Smooth muscle cell (in vitro differentiated cells): ENCODE data around the gene SRSF3. TPM values are rescaled to one million over a fixed set of nuclear protein-coding genes. Genes with fewer than 3 reads are reported as not detected.

Source experiments
- DNase-seq: peaks from one replicate; lab custom pipeline; 2025; ENCODE audit not compliant: unreplicated experiment; lab: John Stamatoyannopoulos, UW
- H2AFZ ChIP-seq: fragments of 200-600 bp; sonication (generic); 2 replicates; pipeline ENCODE4 v1.6.0; 2016; ENCODE audit warnings: antibody characterized with exemption, low read depth, mild to moderate bottlenecking
- H3F3A ChIP-seq: fragments of 200-600 bp; sonication (generic); 2 replicates; pipeline ENCODE4 v1.6.0; 2017; ENCODE audit warnings: antibody characterized with exemption, low read depth
- H3K27ac ChIP-seq: fragments of 200-600 bp; sonication (generic); 2 replicates; pipeline ENCODE4 v1.5.1; 2016; ENCODE audit warnings: low read depth, mild to moderate bottlenecking
- H3K27me3 ChIP-seq: fragments of 200-600 bp; sonication (generic); 2 replicates; pipeline ENCODE4 v1.6.1; 2016; ENCODE audit warnings: low read depth, mild to moderate bottlenecking
- H3K36me3 ChIP-seq: fragments of 200-600 bp; sonication (generic); 2 replicates; pipeline ENCODE4 v1.5.1; 2016; ENCODE audit warnings: low read depth
- H3K4me1 ChIP-seq: fragments of 200-600 bp; sonication (generic); 2 replicates; pipeline ENCODE4 v1.5.1; 2016; ENCODE audit warnings: low read depth
- H3K4me2 ChIP-seq: fragments of 200-600 bp; sonication (generic); 2 replicates; pipeline ENCODE4 v1.6.0; 2016; ENCODE audit warnings: mild to moderate bottlenecking
- H3K4me3 ChIP-seq: fragments of 200-600 bp; sonication (generic); 2 replicates; pipeline ENCODE4 v1.5.1; 2016; ENCODE audit warnings: mild to moderate bottlenecking
- H3K79me2 ChIP-seq: fragments of 200-600 bp; sonication (generic); 2 replicates; pipeline ENCODE4 v1.6.0; 2016; ENCODE audit warnings: low read depth, mild to moderate bottlenecking
- H3K9ac ChIP-seq: fragments of 200-600 bp; sonication (generic); 2 replicates; pipeline ENCODE4 v1.6.0; 2016; ENCODE audit warnings: low read depth
- H3K9me3 ChIP-seq: fragments of 200-600 bp; sonication (generic); replicated peaks from 2 replicates; pipeline ENCODE4 v1.5.1; 2016; ENCODE audit warnings: low read depth
- H4K20me1 ChIP-seq: fragments of 200-600 bp; sonication (generic); 2 replicates; pipeline ENCODE4 v1.6.0; 2016; ENCODE audit warnings: low read depth
- CTCF ChIP-seq: fragments of 200-600 bp; sonication (generic); IDR thresholded peaks from 2 replicates; pipeline ENCODE4 v1.5.1; 2017; ENCODE audit warnings: borderline replicate concordance, mild to moderate bottlenecking, antibody characterized with exemption; ENCODE audit not compliant: insufficient read depth, poor library complexity, severe bottlenecking
- WGBS: methylation state at CpG from one replicate; pipeline ENCODE4 v1.1.7; 2016; ENCODE audit warnings: low lambda C conversion rate; 5-methylcytosine and 5-hydroxymethylcytosine counted together
- polyA plus RNA-seq: library from polyadenylated mRNA; unstranded; fragments of >200 nt; fragmentation: Nextera tagmentation; extraction: Ambion mirVana; gene quantifications from 2 replicates; pipeline ENCODE4 v1.2.1, GENCODE V29; 2016
- total RNA-seq: library from RNA; depleted of rRNA; stranded (reverse); fragments of >200 nt; gene quantifications from 2 replicates; pipeline ENCODE4 v1.2.3, GENCODE V29; 2014

Gene SRSF3
- total and polyA plus RNA-seq, 2 experiments from 2014 or later: 158 to 179 TPM

- Histone ChIP-seq H3F3A (no peaks in the 10 kb centered on the region), H4K20me1 (no peaks in the 10 kb centered on the region), H3K79me2 (no peaks in the 10 kb centered on the region), H3K4me1 (peaks cover 7% of the 10 kb centered on the region), H3K36me3 (no peaks in the 10 kb centered on the region), H2AFZ (no peak overlapping the region), H3K9me3 (no peaks in the 10 kb centered on the region), H3K9ac (no peak overlapping the region), H3K27me3 (no peaks in the 10 kb centered on the region), H3K27ac (no peak overlapping the region), H3K4me2 (no peak overlapping the region), H3K4me3 (no peak overlapping the region)
- 90% methylated on average over 7 of the region's 7 CpGs for WGBS
- TF ChIP-seq CTCF: no peak
- DNase-seq: no peak
These were observed 35.0 kb upstream of the SRSF3 start for GRCh38 chr6:36559011-36559793.

- Histone ChIP-seq H3K4me3 (no peak overlapping the region), H3F3A (no peaks in the 10 kb centered on the region), H3K36me3 (no peaks in the 10 kb centered on the region), H3K27ac (no peak overlapping the region), H3K27me3 (no peaks in the 10 kb centered on the region), H3K79me2 (no peaks in the 10 kb centered on the region), H3K9me3 (no peaks in the 10 kb centered on the region), H3K9ac (no peak overlapping the region), H2AFZ (no peak overlapping the region), H3K4me1 (peaks cover 7% of the 10 kb centered on the region), H3K4me2 (no peak overlapping the region), H4K20me1 (no peaks in the 10 kb centered on the region)
- no peak for TF ChIP-seq CTCF
- WGBS: 97% methylated on average over 4 of the region's 4 CpGs
- no peak for DNase-seq
These were observed 33.3 kb upstream of the SRSF3 start for GRCh38 chr6:36560822-36561221.

- no peaks in the 10 kb centered on the region for H4K20me1 ChIP-seq
- no peaks in the 10 kb centered on the region for H3F3A ChIP-seq
- H3K27ac ChIP-seq: peak overlapping the region; percentile 2
- DNase-seq: no peak
- H3K9me3 ChIP-seq: no peaks in the 10 kb centered on the region
- H3K4me1 ChIP-seq: peaks cover 7% of the 10 kb centered on the region
- no peak overlapping the region for H3K4me3 ChIP-seq
- no peak overlapping the region for H3K4me2 ChIP-seq
- H3K36me3 ChIP-seq: no peaks in the 10 kb centered on the region
- H3K9ac ChIP-seq: no peak overlapping the region
- WGBS: 34% methylated on average over 3 of the region's 3 CpGs
- no peaks in the 10 kb centered on the region for H3K27me3 ChIP-seq
- no peak for TF ChIP-seq CTCF
- H2AFZ ChIP-seq: peak overlapping the region; percentile 39
- H3K79me2 ChIP-seq: no peaks in the 10 kb centered on the region
These were observed 30.8 kb upstream of the SRSF3 start for GRCh38 chr6:36563237-36563927.
